Measurements from ENCODE around the gene MAP10. TPM values are rescaled to one million over a fixed set of nuclear protein-coding genes. Genes with fewer than 3 reads are reported as not detected.

MAP10 gene
- polyA plus RNA-seq, 10 donors = 2.4 to 3.8 (median 3.0) TPM

DNA sequence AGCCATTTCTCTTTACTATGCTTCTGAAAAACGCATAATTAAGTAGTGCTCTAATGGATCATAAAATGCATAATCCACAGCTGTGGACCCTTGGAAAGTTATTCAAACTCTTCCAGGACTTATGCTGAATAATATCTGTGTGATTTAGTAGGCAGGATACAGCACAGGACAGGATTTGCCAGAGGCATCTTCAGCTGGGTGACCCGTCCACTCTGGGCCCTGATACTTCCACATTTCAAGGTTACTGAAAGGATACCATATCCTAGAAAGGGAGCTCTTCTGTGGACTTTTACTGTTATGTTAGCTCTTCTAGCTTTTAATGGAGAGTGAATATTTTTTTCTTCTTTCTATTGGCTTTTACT is 49.6 kb downstream of the MAP10 start:
- no peak for DNase-seq

DNA sequence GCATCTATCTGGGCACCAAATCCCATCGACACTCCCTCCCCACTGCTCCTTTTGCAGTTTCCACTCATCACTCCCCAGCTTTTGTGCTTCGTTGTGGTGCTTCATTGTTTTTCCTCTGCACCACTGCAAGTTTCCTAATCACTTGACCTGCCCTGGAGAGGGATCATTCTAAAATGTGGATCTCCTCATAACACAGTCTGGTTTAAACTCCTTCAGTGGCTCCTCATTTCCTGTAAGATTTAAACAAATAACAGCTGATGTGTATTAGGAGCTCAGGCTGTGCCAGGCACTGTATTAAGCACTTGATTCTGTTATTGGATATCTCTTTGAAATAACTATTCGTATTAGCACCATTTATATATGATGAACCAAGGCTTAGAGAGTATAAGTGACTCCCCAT is 51.3 kb downstream of the MAP10 start:
- no peak for DNase-seq

Other genes with a start within 250 kb of the MAP10 start
- gene SIPA1L2, start 175.3 kb upstream of the MAP10 start, polyA plus RNA-seq (ENCODE audit: insufficient read length in 10 of 10) = 10 to 100 TPM; 23.8 to 40.0 (median 27.1) TPM
- gene NTPCR, start 145.2 kb downstream of the MAP10 start, polyA plus RNA-seq (ENCODE audit: insufficient read length in 10 of 10) = 10 to 100 TPM; 26.6 to 44.0 (median 39.3) TPM

Data from muscle of back (tissue), 11 donors.